HG03135 (cell line): ENCODE data around the gene NCOA5.

Experiments
- ATAC-seq: cut with Tn5 transposase; IDR thresholded peaks from one replicate; pipeline ENCODE4 v1.9.1; 2021; ENCODE audit warnings: mild to moderate bottlenecking, moderate library complexity; ENCODE audit not compliant: unreplicated experiment

NCOA5 gene

GRCh38 chr20:46046588-46047310 lies 43.0 kb downstream of the NCOA5 start:
- ATAC-seq: no peak

DNA sequence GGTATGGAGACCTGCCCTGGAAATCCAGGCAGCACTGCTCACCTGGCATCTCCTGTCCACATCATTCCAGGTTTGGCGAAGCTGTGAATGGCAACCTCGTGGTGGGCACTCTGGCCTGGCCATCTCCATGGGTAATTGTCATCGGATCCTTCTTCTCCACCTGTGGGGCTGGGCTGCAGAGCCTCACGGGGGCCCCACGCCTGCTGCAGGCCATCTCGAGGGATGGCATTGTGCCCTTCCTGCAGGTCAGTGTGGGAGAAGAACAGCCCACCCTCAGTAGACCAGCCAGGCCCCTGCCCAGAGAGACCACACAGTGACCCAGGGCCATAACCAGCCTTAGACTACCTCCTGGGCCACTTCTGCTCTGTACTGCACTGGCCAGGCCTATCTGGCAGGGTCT lies 44.9 kb downstream of the NCOA5 start:
- no peak for ATAC-seq

- ATAC-seq: no peak
Observed at GRCh38 chr20:46043556-46043955, 46.2 kb downstream of the NCOA5 start.

DNA sequence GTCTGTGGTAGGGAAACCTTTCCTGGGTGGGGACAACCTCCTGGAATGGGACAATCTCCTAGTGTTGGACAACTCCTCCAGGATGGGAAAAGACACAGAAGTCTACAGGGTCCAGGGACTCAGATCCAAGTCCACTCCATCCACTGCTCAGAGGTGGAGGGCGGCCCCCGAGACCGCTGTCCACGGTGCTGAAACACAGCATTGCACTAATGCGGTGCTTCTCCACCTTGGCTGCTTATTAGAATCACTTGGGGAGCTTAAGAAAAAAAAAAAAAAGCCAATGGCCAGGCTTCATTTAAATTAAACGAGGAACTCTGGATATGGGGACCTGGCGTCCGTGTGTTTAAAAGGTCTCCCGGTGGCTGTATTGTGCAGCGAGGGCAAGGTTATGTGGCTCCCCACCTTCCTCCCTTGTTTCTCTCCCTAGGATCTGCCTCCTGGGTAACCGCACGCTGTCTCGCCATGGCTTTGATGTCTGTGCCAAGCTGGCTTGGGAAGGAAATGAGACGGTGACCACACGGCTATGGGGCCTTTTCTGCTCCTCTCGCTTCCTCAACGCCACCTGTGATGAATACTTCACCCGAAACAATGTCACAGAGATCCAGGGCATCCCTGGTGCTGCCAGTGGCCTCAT lies 48.7 kb downstream of the NCOA5 start:
- no peak for ATAC-seq

- no peak for ATAC-seq
Observed at GRCh38 chr20:46037036-46037435, 52.7 kb downstream of the NCOA5 start.

DNA sequence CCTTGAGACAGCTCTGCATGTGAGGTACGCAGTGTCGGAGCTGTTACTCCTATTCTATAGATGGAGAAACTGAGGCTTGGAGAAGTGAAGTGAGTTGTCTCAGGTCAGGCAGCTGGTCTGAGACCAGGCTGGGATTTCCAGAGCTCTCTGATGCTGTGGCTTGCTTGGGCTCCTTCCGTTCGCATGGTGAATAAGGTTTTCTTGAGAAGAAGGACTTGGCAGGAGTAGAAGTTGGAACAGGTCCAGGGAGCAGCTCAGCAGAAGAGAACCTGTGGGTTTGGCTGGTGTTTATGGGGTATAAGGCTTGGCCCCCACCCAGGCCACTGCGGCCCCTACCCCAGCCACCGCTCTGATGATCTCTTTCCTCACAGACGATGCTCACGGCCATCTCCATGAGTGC lies 53.4 kb downstream of the NCOA5 start:
- no peak for ATAC-seq

GRCh38 chr20:46035713-46036112 lies 54.0 kb downstream of the NCOA5 start:
- ATAC-seq: no peak

- ATAC-seq: no peak
Observed at GRCh38 chr20:46035253-46035652, 54.5 kb downstream of the NCOA5 start.

DNA sequence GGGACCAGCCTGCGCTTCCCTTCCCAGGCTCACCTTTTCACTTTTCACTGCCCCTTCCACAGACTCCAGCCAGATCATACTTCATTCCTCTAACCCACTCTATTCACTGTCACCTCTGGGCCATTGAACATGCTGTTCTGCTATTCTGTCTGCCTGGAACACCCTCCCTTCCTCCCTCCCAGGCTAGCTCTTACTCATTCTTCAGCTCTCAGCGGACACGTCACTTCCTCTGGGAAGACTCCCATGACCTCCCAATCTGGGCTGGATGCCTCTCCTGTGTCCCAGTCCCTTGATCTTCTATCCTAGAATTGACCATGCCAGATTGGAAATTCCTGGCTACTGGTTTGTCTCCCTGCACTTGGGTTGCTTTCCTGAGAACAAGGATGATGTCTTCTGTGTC lies 55.7 kb downstream of the NCOA5 start:
- no peak for ATAC-seq

DNA sequence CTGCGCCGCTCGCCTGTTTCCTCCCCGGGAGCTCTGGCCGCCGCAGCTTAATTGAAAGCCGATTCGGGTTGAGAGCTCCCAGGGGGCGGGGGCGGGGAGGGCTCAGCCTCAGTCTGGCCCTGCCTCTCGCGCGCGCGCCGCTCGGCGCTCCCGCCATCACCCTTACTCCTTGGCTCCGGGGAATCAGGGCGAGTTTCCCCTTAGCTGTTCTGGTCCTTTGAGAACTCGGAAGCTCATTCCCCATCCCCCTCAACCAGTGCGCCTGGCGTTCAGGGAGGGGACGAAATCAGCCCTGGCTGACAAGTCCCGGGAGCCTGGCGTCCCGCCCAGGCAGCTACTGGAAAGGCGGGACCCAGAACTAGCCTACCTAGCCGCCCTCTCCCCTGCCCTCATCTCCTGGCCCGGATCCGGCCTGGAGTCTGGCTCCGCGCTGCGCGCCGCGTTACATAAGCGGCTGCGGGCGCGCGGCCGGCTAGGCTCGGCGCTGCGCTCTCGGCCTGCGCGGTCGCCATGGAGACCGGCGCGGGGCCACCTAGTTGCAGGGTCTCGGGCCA lies 58.0 kb downstream of the NCOA5 start:
- no peak for ATAC-seq

DNA sequence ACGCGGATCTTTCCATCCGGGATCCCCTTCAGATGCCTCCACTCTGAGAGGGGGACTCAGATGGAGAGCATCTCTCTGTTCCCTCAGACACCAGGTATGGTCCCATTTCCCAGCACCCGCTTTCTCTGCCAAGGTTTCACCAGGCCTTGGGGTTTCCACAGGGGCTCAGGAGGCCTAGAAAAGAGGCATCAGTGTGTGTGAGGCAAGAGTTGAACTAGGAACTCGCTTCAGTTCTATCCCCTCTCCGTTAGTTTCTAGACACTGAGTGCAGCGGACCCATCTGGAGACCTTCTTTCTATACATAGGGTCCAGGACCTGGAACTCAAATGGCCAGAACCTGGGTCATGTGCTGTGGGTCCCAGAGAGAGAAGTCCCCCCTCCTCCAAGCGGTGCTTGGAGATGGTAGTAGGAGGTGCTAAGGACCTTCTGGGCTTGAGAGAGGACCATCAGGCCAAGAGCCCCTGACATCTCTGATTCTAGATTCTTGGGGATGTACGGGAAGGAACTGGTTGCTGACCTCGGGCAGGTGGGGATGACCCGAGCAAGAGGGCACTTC lies 58.7 kb downstream of the NCOA5 start:
- no peak for ATAC-seq

- no peak for ATAC-seq
Observed at GRCh38 chr20:46030284-46031013, 59.3 kb downstream of the NCOA5 start.

DNA sequence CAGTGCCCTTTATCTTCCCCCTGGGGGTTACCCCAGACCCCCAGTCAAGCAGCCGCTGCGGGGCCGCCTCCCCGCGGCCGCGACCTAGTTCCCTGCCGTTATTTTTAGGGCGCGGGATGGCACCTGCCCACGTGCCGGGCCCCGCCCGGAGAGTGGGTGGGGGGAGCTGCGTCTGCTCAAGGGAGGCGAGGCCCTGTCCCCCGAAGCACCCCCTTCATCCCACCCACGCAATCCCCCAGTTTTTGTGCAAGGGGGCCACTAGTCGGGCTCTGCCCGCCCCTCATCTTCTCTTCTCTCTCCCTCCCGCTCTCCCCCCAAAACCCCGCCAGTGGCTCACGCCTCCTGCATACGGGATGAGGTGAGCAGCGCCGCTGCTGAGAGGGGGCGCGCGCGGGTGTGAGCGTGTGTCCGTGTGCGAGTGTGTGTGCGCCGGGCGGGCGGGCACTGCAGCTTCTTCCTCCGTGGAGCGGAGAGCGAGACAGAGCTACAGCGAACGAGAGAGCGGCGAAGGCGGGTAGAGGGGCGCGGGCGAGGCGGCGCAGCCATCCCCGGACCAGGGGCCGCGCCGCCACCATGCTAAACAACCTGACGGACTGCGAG lies 60.9 kb downstream of the NCOA5 start, which contains the start of gene SLC12A5:
Gene SLC12A5 (plus strand): TSS at position 444 of the 600 bp plus-strand sequence. CDS start 130 bp downstream, at position 574.
- ATAC-seq: no peak

DNA sequence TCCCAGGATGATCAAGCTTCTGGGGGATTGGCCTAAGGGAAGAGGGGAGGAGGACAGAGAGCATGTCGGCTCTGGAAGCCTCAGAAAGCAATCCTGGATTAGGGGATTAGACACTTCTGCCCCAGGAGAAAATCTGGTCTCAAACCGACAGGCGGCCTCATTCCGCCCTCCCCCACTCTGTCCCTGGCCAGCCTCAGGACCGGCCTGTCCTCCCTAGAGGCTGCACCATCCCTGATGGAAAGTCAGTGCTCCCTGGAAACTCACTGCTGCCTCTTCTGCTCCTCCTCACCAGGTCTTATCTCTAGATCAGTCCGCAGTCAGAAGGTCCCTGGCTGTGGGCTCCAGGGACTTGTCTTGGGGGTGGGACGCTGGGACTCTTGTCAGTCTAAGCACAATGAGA lies 61.7 kb downstream of the NCOA5 start:
- no peak for ATAC-seq

DNA sequence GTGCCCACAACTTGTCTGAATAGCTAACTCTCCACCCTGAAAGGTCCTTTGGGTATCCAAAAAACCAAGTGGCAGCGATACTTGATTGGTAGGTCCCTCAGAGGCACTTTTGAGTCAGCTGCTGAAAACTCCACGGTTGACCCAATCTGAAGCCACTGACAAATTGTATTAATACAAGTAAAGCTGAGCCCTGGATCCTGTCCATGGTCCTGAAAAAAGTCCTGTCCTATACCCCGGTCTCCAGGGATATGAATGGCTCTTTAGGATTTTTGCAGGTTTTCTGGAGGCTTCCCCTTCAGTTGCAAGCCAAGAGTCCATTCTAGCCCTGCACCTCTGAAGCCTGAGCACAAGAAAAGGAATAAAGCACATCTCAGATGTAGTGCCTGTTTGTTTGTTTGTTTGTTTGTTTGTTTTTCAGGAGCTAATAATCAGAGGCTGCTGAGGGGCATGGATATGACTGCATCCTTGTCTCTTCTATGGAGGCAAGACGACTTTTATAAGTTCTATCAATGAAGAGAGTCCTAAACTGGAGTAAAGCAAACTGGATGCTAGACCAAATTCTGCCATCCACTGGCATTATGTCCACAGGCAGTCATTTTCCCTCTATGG lies 62.4 kb downstream of the NCOA5 start:
- no peak for ATAC-seq

- ATAC-seq: no peak
Observed at GRCh38 chr20:46025376-46025783, 64.4 kb downstream of the NCOA5 start.

DNA sequence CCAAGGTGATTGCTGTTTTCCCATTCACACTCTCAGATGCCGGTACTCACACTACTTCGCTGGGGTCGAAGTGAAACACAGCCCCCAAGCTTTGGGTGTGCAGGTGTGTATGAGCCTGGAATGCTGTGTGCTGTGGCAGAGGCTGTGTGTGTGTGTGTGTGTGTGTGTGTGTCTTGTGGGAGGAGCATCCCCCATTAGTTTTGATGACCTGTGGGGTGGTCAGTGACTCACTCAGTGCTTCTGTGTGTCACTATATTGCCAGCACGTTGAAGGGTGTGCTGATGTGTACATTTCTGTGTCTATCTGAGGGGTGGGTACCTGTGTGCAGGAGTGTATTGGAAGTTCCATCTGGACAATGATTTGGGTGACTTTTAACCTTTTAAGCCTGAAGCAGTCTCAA lies 65.8 kb downstream of the NCOA5 start:
- ATAC-seq: no peak

DNA sequence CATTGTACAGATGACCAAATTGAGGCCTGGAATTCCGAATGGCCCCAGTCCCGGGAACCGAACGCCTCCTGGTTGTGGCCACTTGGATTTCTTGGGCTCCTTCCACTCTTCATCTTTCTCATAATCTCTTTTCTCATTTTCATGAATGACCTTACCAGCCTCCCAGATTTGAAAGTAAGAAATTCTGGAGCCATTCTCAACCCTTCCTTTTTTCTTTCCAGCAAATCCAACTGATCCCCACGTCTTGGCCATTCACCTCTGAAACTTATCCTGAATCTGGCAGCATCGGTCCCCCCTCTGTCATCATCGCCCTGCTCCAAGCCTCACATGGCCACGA lies 66.6 kb downstream of the NCOA5 start:
- no peak for ATAC-seq

DNA sequence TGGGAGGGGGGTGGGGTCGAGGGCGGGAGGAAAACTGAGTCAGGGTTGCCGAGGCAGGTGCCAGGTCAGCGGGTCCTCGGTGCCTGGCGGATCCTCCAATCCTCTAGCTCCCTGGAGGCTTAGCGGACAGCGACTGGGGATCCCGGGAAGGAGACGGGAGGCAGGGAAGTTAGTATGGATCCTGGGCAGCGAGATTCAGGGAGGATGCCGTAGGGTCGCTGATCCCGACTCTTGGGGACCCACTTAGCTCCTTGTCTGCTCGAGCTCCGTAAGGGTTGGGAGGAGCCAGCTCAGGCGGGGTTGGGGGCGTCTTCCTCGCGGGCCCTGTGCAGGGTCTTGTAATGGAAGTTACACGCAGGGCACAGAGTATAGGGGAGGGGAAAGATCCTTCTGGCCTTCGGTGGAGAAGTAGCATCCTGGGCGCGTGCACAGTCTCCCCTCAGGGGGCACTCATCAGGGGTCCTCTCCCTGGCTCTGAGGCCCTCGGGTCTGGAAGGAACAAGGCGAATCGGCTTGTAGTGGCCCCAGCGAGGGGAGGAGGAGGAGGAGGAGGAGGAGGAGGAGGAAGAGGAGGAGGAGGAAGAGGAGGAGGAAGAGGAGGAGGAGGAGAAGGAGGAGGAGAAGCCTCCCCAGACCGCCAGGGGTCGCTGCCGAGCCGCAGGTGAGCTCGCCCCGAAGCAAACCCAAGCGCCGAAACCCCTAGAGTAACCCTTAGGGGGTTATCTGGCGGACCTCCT lies 67.2 kb downstream of the NCOA5 start:
- ATAC-seq: no peak
